GM12878 (cell line): ENCODE data around the gene CES4A. TPM values are rescaled to one million over a fixed set of nuclear protein-coding genes. Genes with fewer than 3 reads are reported as not detected.

ENCODE experiments used
- ATAC-seq: fragments of 200-7000 bp; cut with Tn5 transposase; 3 replicates; pipeline ENCODE4 v1.9.1; 2020; ENCODE audit warnings: mild to moderate bottlenecking, moderate library complexity
- BruUV-seq: library from RNA; stranded (reverse); fragments of 400-500 nt; replicated peaks from 2 replicates; lab custom pipeline; 2021; lab: Mats Ljungman, UMichigan
- CTCF ChIA-PET: fragments of 300-600 bp; sonication (Branson Sonifier 250); formaldehyde crosslinking; extraction: SDS; loops from one replicate; lab custom pipeline; 2021; ENCODE audit warnings: inconsistent platforms; lab: Yijun Ruan, JAX
- POLR2A ChIA-PET: fragments of 350-600 bp; formaldehyde crosslinking; extraction: SDS; loops from one replicate; lab custom pipeline; 2021; ENCODE audit warnings: inconsistent platforms; lab: Charles Lee
- RAD21 ChIA-PET: fragments of 300-600 bp; sonication (Branson Sonifier 250); formaldehyde crosslinking; loops from one replicate; lab custom pipeline; 2023; ENCODE audit warnings: antibody characterized with exemption; ENCODE audit not compliant: unreplicated experiment; lab: Charles Lee
- SMC1A ChIA-PET: fragments of 300-600 bp; sonication (Branson Sonifier 250); formaldehyde crosslinking; loops from one replicate; lab custom pipeline; 2023; ENCODE audit not compliant: unreplicated experiment, uncharacterized antibody; lab: Charles Lee
- DNase-seq: peaks from one replicate; pipeline ENCODE4 v3.0.0-alpha.2; 2011; ENCODE audit warnings: low read depth, low spot score
- FAIRE-seq: peaks from 3 replicates; lab custom pipeline; 2011; peaks lifted over from hg19 to GRCh38; lab: Jason Lieb, UNC
- H2AFZ ChIP-seq: 2 replicates; pipeline ENCODE4 v1.6.0; 2011; ENCODE audit warnings: low read depth, low read length, control low read depth; ENCODE audit not compliant: control insufficient read depth
- H3K27ac ChIP-seq: 2 replicates; pipeline ENCODE4 v1.5.1; 2011; ENCODE audit warnings: control low read depth; ENCODE audit not compliant: control insufficient read depth, insufficient read depth
- H3K27me3 ChIP-seq, 2 experiments: replicated peaks in 1 of 2; 2 replicates each; pipeline versions ENCODE4 v1.6.0 to v1.6.1; 2011; ENCODE audit warnings: low read length in 1 of 2; ENCODE audit not compliant: control insufficient read depth in 2 of 2, insufficient read depth in 2 of 2
- H3K36me3 ChIP-seq, 2 experiments: 2 replicates each; pipeline ENCODE4 v1.5.1; 2011; ENCODE audit warnings: low read length in 1 of 2; ENCODE audit not compliant: control insufficient read depth in 2 of 2, insufficient read depth in 2 of 2
- H3K4me1 ChIP-seq: 2 replicates; pipeline ENCODE4 v1.6.1; 2011; ENCODE audit warnings: mild to moderate bottlenecking, low read length, moderate library complexity, mixed read lengths; ENCODE audit not compliant: control insufficient read depth, insufficient read depth
- H3K4me2 ChIP-seq: 2 replicates; pipeline ENCODE4 v1.6.0; 2011; ENCODE audit warnings: control low read depth; ENCODE audit not compliant: control insufficient read depth, insufficient read depth
- H3K4me3 ChIP-seq: fragments of 200-600 bp; sonication (generic); 2 replicates; pipeline ENCODE4 v1.5.1; 2016
- H3K79me2 ChIP-seq: 2 replicates; pipeline ENCODE4 v1.6.0; 2011; ENCODE audit warnings: low read length; ENCODE audit not compliant: control insufficient read depth, insufficient read depth
- H3K9ac ChIP-seq: 2 replicates; pipeline ENCODE4 v1.8.0; 2011; ENCODE audit warnings: low read length, control low read depth, mixed read lengths; ENCODE audit not compliant: control insufficient read depth, insufficient read depth
- H3K9me3 ChIP-seq: replicated peaks from 3 replicates; pipeline ENCODE4 v1.5.1; 2011; ENCODE audit warnings: mild to moderate bottlenecking, low read length; ENCODE audit not compliant: control insufficient read depth, insufficient read depth
- H4K20me1 ChIP-seq: 2 replicates; pipeline ENCODE4 v1.6.0; 2011; ENCODE audit not compliant: control insufficient read depth, insufficient read depth
- FOXM1 ChIP-seq: IDR thresholded peaks from 2 replicates; pipeline ENCODE4 v1.6.1; 2012; ENCODE audit warnings: low read depth, mild to moderate bottlenecking, inconsistent platforms, low read length, moderate library complexity
- HDAC2 ChIP-seq: fragments of 200-600 bp; sonication (generic); IDR thresholded peaks from 2 replicates; pipeline ENCODE4 v1.6.1; 2017
- MTA2 ChIP-seq: fragments of 450-650 bp; IDR thresholded peaks from 2 replicates; pipeline ENCODE4 v1.6.1; 2016; ENCODE audit warnings: low read depth, mild to moderate bottlenecking, moderate library complexity
- POLR2AphosphoS2 ChIP-seq: IDR thresholded peaks from 2 replicates; pipeline ENCODE4 v1.6.1; 2011; ENCODE audit warnings: low read depth, mild to moderate bottlenecking, low read length, improper control_type of control experiment, moderate library complexity
- POU2F2 ChIP-seq: IDR thresholded peaks from 3 replicates; pipeline ENCODE4 v1.6.1; 2011; ENCODE audit warnings: low read depth, mild to moderate bottlenecking, low read length, borderline replicate concordance
- SRF ChIP-seq, 2 experiments: IDR thresholded peaks; 2 replicates each; pipeline ENCODE4 v1.6.1; 2011; ENCODE audit warnings: low read depth in 2 of 2, low read length in 2 of 2, mild to moderate bottlenecking in 1 of 2, moderate library complexity in 1 of 2
- WRNIP1 ChIP-seq: IDR thresholded peaks from 2 replicates; pipeline ENCODE4 v1.6.1; 2011; ENCODE audit warnings: low read depth, low read length, improper control_type of control experiment, borderline replicate concordance
- ZBED1 ChIP-seq: IDR thresholded peaks from 2 replicates; pipeline ENCODE4 v1.6.1; 2016; ENCODE audit warnings: borderline replicate concordance
- WGBS: methylation state at CpG from one replicate; pipeline ENCODE4 v1.1.6; 2016; ENCODE audit warnings: low lambda C conversion rate; ENCODE audit not compliant: insufficient replicate concordance, insufficient coverage; ENCODE audit errors: missing lambda C conversion rate; 5-methylcytosine and 5-hydroxymethylcytosine counted together
- in situ Hi-C: fragments of 300-500 bp; cut with MboI; formaldehyde crosslinking; loops from 9 replicates; pipeline ENCODE4 v1.14.3; 2018; ENCODE audit warnings: mixed read lengths
- intact Hi-C: fragments of 100-400 bp; cut with micrococcal nuclease; formaldehyde crosslinking; loops from one replicate; pipeline ENCODE4 v1.14.2; 2022; ENCODE audit not compliant: unreplicated experiment
- polyA plus RNA-seq, 11 experiments: library from polyadenylated mRNA; depleted of rRNA in 4 of 11; unstranded in 6 of 11; stranded (reverse) in 5 of 11; fragments of >200 nt; fragmentation: Nextera tagmentation in 4 of 11; fragmentation: Illumina TruSeq in 1 of 11; extraction: Ambion mirVana in 4 of 11; extraction: Trizol in 1 of 11; gene quantifications; 1 replicate in 1 of 11; 2 replicates in 10 of 11; pipeline versions ENCODE4 v1.2.1 to v1.2.3, GENCODE V29; 2011 to 2016; ENCODE audit warnings: inconsistent platforms in 2 of 11, missing spikeins in 2 of 11, low read depth in 1 of 11
- total RNA-seq, 4 experiments: library from RNA; depleted of rRNA in 3 of 4; stranded (reverse); fragments of >200 nt in 3 of 4; fragmentation: Illumina TruSeq in 1 of 4; extraction: Trizol in 1 of 4; gene quantifications; 2 replicates each; pipeline versions ENCODE4 v1.2.1 to v1.2.3, GENCODE V29; 2013 to 2021
- TF ChIP-seq, protein P1 (sequence below): IDR thresholded peaks from 2 replicates; pipeline ENCODE4 v1.6.1; 2012; ENCODE audit warnings: low read depth, low read length, improper control_type of control experiment
- TF ChIP-seq, protein P2 (sequence below): IDR thresholded peaks from 2 replicates; pipeline ENCODE4 v1.6.1; 2012; ENCODE audit warnings: low read depth, low read length, improper control_type of control experiment

Gene CES4A
- total and polyA plus RNA-seq, 10 of the 15 experiments (the other 5 are each of a cell fraction or from before 2014, with no cell fraction given): 0.05 to 5.0 (median 2.1) TPM

DNA sequence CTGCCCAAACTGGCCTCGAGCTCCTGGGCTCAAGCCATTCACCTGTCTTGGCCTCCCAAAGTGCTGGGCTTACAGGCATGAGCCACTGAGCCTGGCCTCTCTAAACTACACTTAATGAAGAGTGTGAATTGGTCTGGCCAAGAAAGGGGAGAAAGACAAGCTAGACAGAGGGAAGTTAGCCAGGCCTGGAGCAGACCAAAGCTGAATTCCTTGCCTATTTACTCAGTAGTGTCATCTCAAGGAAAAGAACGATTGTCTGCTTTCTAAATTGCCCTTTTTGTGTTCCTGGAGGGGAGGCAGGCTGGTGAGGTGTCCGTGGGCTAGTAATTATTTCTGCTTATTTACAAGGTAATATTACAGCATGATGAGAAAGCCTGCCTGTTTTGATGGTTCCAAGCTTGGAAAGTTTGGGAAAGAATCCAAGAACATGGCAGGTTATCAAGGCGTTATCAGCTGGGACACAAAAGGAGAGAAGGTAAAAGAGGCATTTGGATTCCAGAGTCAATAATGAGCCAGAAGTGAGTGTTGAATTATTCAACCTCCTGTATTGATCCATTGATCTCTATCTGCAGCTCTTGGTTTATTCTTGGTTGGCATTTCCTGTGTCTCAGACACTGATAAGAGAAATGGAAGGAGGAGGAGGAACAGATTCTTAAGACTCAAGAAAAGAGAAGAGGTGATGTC, 34.3 kb downstream of the CES4A start (continued):
- TF ChIP-seq POLR2AphosphoS2: no peak
- no peak for TF ChIP-seq ZBED1
- no peak for TF ChIP-seq SRF (IDR thresholded peaks at IDR 0.05; ENCODE audit: low read depth in 2 of 2, low read length in 2 of 2)

DNA sequence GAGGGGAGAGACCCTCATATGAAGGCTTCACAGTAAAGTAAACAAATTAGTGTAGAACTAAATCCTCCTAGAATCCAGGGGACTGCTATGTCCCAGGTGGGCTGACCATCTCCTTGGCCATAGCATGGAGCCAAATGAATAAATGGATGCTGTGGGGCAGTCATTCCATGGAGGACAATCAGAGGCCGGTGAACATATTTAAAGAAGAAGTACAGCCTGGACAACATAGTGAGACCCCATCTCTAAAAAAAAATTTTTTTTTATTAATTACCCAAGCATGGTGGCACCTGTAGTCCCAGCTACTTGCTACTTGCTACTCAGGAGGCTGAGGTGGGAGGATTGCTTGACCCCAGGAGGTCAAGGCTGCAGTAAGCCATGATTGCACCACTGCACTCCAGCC, 35.3 kb downstream of the CES4A start:
- ChIA-PET SMC1A (interaction anchor here (0.7 to 1.3 kb wide), 2 partner anchors 9 to 137 kb away, joined by 4 read pairs; no protein-coding TSS in a partner anchor), RAD21 (no interaction called here), POLR2A (no interaction called here), CTCF (no interaction called here)
- 43% methylated on average over 1 of the region's 1 CpG for WGBS
- Histone ChIP-seq H3K9me3 (no peaks in the 10 kb centered on the region), H3K27ac (no peak overlapping the region), H2AFZ (no peak overlapping the region), H3K27me3 (no peaks in the 10 kb centered on the region), H3K79me2 (peaks cover 7% of the 10 kb centered on the region), H3K36me3 (no peaks in the 10 kb centered on the region), H4K20me1 (no peaks in the 10 kb centered on the region), H3K4me2 (no peak overlapping the region), H3K4me1 (peaks cover 13% of the 10 kb centered on the region), H3K4me3 (no peak overlapping the region), H3K9ac (no peak overlapping the region)
- intact Hi-C loops (no loop called here), in situ Hi-C loops (no loop called here)
- no peak for FAIRE-seq
- ATAC-seq: no peak
- TF ChIP-seq FOXM1 (no peak), POU2F2 (no peak), SRF (IDR thresholded peaks at IDR 0.05; ENCODE audit: low read depth in 2 of 2, low read length in 2 of 2) (no peak), HDAC2 (no peak), WRNIP1 (no peak), MTA2 (no peak)
- TF ChIP-seq, protein P1, sequence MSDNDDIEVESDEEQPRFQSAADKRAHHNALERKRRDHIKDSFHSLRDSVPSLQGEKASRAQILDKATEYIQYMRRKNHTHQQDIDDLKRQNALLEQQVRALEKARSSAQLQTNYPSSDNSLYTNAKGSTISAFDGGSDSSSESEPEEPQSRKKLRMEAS: no peak
- TF ChIP-seq, protein P2, sequence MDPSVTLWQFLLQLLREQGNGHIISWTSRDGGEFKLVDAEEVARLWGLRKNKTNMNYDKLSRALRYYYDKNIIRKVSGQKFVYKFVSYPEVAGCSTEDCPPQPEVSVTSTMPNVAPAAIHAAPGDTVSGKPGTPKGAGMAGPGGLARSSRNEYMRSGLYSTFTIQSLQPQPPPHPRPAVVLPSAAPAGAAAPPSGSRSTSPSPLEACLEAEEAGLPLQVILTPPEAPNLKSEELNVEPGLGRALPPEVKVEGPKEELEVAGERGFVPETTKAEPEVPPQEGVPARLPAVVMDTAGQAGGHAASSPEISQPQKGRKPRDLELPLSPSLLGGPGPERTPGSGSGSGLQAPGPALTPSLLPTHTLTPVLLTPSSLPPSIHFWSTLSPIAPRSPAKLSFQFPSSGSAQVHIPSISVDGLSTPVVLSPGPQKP: no peak
- DNase-seq: no peak
- no TSS peak for BruUV-seq
